Prostate gland (tissue), 2 donors: ENCODE measurements around the gene GPATCH2L.

Source experiments
- CTCF ChIP-seq, 4 experiments: fragments of 200-600 bp in 2 of 4; fragments of 450-650 bp in 2 of 4; sonication (generic) in 2 of 4; IDR thresholded peaks; 1 replicate in 3 of 4; 2 replicates in 1 of 4; pipeline ENCODE4 v1.5.1; 2016 to 2019; ENCODE audit warnings: antibody characterized with exemption in 4 of 4, mild to moderate bottlenecking in 2 of 4, moderate library complexity in 2 of 4
- POLR2A ChIP-seq: fragments of 450-650 bp; IDR thresholded peaks from one replicate; pipeline ENCODE4 v1.6.1; 2016; ENCODE audit warnings: antibody characterized with exemption, mild to moderate bottlenecking

GRCh38 chr14:76134231-76134630, 17.5 kb upstream of the GPATCH2L start:
- TF ChIP-seq POLR2A (no peak), CTCF (IDR thresholded peaks at IDR 0.05) (no peak)
